NCI-H510A treated with DMSO at 0.1 percent for 48 hours (cell line): ENCODE results near the gene DCC.
"Not testable (repeated sequence)": the region's sequence is repeated elsewhere in the genome, so short reads cannot be mapped to it uniquely, and the experiment has no call there.

ENCODE experiments used
- DNase-seq: peaks from one replicate; lab custom pipeline; 2025; lab: John Stamatoyannopoulos, UW

The DCC gene

DNA sequence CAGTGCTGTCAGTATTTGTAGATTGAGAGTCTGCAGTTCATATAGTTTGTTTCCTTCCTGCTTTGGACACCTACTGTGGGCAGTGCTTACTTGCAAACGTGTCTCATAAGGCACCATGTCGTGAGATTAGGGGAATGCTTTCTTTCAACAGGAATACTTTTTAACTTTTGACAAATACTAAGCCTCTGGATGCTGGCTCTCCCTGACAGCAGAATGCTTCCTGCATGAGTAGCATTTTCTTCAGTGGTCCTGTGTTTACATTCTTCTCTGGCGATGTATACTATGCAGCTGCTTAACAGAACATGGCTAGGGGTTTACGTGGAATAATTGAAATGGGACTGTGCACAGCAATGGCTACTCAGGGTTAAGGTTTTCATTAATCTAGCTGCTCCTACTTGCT lies 1077.0 kb downstream of the DCC start:
- DNase-seq: no peak

- no peak for DNase-seq
Measured at GRCh38 chr18:53421869-53422268, 1081.9 kb downstream of the DCC start.

DNA sequence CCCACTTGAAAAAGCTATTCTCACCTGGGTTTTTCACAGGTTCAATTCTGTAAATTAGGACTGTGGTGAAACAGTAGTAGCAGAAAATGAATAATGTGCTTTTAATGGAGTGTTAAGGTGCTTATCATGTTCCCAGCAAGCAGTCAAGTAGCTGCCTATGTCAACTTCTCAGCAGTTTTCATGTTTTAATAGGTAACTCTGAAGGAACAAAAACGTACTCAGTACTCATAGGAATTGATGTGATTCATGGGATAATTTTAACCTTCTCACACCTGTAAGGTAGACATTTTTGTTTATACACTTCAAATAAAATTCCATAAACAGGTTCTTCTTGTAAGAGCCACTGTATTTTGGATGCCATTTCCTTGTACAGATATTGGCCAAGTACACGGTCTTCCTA lies 1082.9 kb downstream of the DCC start:
- peak; percentile 24 for DNase-seq

- peak; percentile 83 for DNase-seq
Measured at GRCh38 chr18:53426666-53427184, 1086.7 kb downstream of the DCC start.

DNA sequence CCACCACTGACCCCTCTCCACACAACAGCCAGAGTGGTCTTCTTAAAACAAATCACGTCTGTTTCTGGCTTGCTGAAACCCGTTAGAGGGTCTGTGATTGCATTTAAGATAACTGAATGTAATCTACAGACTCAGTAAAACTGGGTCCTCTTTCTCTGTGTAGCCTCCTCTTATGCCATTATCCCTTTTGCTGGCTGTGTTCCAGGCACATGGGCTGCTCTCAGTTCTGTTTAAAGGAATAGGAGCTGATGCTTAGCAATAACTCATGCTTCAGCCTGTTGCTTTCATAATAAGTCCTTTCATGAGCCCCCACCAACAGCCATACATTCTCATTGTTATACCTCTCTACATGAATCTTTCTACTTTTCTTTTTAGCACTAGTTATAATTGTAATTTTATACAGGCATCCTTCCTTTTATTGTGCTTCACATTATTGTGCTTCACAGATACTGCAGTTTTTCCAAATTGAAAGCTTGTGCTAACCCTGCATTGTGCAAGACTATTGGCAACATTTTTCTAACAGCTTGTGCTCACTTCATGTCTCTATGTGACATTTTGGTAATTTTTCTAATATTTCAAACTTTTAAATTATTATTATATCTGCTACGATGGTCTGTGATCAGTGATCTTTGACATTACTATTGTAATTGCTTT lies 1101.9 kb downstream of the DCC start:
- DNase-seq: no peak

DNA sequence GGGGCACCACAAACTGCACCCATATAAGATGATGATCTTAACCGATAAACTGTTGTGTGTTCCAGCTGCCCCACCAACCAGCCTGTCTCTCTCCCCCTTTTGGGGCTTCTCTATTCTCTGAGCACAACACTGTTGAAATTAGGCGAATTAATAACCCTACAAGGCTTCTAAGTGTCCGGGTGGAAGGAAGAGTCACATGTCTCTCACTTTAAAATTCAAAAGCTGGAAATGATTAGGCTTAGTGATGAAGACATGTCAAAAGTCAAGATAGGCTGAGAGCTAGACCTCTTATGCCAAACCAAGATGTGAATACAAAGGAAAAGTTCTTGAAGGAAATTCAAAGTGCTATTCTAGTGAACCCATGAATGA lies 1102.4 kb downstream of the DCC start:
- no peak for DNase-seq

DNA sequence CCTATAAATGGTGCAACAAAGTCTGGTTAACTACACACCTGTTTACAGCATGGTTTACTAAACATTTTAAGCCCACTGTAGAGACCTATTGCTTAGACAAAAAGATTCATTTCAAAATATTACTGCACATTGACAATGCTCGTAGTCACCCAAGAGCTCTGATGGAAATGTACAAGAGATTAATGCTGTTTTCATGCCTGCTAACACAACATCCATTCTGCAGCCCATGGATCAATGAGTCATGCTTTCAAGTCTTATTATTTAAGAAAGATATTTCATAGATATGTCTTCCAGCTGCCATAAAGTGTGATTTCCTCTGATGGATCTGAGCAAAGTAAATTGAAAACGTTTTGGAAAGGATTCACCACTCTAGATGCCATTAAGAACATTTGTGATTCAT lies 1103.3 kb downstream of the DCC start:
- no peak for DNase-seq

GRCh38 chr18:53443831-53444230 lies 1103.8 kb downstream of the DCC start:
- no peak for DNase-seq

DNA sequence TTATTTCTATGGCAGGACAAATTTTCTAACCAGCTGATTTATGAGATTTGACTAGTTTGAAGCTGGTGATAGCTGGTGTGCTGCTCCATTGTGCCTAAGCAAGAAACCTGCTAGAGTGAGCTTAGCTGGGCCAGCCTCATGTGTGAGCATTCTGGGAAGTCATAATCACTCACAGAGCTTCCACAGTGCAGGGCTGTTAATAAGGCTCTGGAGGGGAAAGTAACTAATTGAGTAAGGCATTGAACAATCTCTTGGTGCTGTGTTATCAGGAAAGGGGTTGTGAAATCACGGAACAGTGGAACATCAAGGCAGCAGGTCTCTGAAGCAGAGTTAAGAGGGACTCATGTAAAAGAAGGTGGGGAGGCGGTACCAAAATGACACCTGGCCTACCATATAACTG lies 1111.9 kb downstream of the DCC start:
- no peak for DNase-seq

GRCh38 chr18:53457068-53457467 lies 1117.1 kb downstream of the DCC start:
- no peak for DNase-seq

GRCh38 chr18:53458268-53458667 lies 1118.3 kb downstream of the DCC start:
- no peak for DNase-seq

DNA sequence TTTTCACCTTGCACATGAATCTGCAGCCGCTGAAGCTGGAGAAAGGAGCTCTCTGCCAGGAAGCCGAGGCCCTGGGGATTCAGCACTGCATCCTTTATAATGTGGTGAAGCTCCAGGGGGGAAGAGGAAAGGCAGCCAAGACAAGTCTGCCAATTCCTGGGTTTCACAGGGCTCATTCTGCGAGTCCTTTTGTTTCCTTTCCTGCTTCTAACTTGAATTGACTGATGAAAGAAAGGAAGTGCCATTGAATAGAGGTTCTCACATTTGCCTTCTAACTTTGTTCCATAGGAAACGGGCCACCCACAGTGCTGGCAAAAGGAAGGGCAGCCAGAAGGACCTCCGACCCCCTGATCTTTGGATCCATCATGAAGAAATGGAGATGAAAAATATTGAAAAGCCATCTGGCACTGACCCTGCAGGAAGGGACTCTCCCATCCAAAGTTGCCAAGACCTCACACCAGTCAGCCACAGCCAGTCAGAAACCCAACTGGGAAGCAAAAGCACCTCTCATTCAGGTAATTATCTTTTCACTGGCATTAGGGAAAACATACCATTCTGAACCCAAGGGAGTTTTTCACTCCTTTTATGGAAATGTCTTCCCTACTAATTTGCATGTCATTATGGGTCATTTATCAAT lies 1119.1 kb downstream of the DCC start:
- DNase-seq: no peak

- no peak for DNase-seq
Measured at GRCh38 chr18:53467756-53468155, 1127.8 kb downstream of the DCC start.

- DNase-seq: not testable (repeated sequence)
Measured at GRCh38 chr18:53468173-53468572, 1128.2 kb downstream of the DCC start.

GRCh38 chr18:53472546-53472945 lies 1132.5 kb downstream of the DCC start:
- DNase-seq: no peak

GRCh38 chr18:53478155-53478554 lies 1138.2 kb downstream of the DCC start:
- no peak for DNase-seq

DNA sequence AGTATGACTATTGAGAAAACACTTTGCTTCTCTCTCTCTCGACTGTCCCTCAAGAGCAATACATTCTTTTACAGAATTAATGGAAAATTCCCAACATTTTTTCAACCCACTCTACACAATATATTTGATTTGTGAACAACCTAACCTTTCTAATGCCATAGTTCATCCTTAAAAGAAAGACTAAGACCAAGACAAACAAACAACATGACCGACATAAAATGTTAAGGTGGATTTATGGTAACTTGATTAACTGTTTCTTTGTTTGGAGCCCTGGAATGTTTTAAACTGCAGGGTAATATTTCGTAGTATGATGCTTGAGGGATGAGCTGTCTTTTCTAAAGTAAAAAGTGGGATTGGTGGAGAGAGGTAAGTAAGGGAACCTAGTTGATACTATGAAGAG lies 1146.3 kb downstream of the DCC start:
- no peak for DNase-seq

DNA sequence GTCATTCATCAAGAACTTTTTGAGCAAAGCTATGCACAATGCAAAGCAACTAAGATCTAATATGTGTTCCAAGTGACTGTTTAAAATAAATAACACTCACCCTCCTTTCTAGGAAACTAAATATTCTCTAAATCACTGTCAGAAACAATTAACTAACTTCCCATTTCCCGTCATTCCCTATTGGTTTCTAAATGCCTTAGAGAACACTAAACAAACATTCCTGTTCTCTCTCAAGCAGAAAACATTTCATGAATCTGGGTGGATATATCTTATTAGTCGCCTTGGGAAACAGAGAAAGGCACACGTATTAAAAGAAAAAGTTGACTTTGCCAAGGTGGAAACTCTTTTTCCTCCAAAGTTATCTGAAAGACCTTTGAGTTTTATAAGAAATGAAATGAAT lies 1149.3 kb downstream of the DCC start:
- DNase-seq: no peak

DNA sequence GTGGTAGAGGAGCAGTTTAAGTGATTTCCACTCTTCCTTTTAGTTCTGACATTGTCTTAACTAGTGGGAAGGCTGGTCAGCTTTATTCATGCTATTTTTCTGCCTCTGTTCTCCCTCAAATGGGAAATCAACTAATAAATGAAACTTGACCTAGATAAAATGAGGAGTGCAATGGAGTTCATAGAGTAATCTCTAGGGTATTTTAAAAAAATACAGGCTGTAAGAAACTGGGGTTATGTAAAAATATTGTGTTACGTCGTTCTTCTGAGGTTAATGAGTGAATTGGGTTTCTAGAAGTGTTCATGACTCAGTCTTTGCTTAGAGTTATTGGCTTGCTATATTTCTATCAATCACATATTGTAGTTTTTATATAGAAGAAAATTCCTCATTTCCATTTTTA lies 1150.0 kb downstream of the DCC start:
- DNase-seq: no peak

DNA sequence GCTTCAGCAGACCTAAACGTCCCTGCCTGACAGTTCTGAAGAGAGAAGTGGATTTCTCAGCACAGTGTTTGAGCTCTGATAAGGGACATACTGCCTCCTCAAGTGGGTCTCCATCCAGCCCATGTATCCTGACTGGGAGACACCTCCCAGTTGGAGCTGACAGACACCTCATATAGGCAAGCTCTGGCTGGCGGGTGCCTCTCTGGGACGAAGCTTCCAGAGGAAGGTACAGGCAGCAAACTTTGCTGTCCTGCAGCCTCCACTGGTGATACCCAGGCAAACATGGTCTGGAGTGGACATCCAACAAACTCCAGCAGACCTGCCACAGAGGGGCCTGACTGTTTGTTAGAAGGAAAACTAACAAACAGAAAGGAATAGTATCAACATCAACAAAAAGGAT lies 1156.0 kb downstream of the DCC start:
- no peak for DNase-seq

GRCh38 chr18:53503914-53504441 lies 1164.0 kb downstream of the DCC start:
- no peak for DNase-seq

- no peak for DNase-seq
Measured at GRCh38 chr18:53508529-53508928, 1168.5 kb downstream of the DCC start.

DNA sequence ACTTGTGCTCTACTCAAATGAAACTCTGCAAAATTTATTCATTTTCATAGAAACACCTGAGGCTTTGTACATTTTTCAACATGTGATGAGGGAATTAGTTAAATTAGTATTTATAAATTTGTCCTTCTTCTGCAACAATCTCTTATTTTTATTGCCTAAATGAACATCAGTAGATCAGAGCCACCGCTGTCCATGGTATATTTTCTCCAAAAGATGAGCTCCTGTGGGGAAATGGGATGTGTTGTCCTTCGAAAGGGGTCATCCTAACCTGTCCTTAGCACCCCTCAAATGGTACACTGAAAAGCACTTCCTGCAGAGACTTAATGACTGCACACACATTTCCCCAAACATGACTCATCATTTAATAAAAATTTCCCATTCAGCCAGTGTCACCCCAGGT lies 1169.9 kb downstream of the DCC start:
- DNase-seq: peak; percentile 38

DNA sequence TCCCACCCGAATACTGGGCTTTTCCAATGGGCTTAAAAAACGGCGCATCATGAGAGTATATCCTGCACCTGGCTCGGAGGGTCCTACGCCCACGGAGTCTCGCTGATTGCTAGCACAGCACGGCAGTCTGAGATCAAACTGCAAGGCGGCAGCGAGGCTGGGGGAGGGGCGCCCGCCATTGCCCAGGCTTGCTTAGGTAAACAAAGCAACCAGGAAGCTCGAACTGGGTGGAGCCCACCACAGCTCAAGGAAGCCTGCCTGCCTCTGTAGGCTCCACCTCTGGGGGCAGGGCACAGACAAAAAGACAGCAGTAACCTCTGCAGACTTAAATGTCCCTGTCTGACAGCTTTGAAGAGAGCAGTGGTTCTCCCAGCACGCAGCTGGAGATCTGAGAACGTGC lies 1171.7 kb downstream of the DCC start:
- DNase-seq: not testable (repeated sequence)
